Endothelial cell of umbilical vein (primary cell): ENCODE measurements around the gene CEBPA. TPM values are rescaled to one million over a fixed set of nuclear protein-coding genes. Genes with fewer than 3 reads are reported as not detected.

Source experiments
- BruUV-seq: library from RNA; stranded (reverse); fragments of 400-500 nt; replicated peaks from 2 replicates; lab custom pipeline; 2021; lab: Mats Ljungman, UMichigan
- CTCF ChIA-PET: fragments of 300-600, 350-600 bp; sonication (Branson Sonifier 250); formaldehyde crosslinking; loops from one replicate; lab custom pipeline; 2021; ENCODE audit warnings: antibody characterized with exemption, inconsistent platforms; lab: Charles Lee
- POLR2A ChIA-PET: fragments of 300-600, 350-600 bp; sonication (Branson Sonifier 250); formaldehyde crosslinking; loops from one replicate; lab custom pipeline; 2021; ENCODE audit warnings: antibody characterized with exemption, inconsistent platforms; lab: Charles Lee
- DNase-seq: peaks from one replicate; pipeline ENCODE4 v3.0.0-alpha.2; 2011; ENCODE audit warnings: low read depth, low spot score
- FAIRE-seq: peaks from 2 replicates; lab custom pipeline; 2011; peaks lifted over from hg19 to GRCh38; lab: Jason Lieb, UNC
- H2AFZ ChIP-seq: 2 replicates; pipeline ENCODE4 v1.6.0; 2012; ENCODE audit warnings: low read depth, low read length, control low read depth, inconsistent platforms
- H3K27ac ChIP-seq: 2 replicates; pipeline ENCODE4 v1.5.1; 2011; ENCODE audit warnings: low read depth, mild to moderate bottlenecking, control low read depth, low read length, moderate library complexity; ENCODE audit not compliant: insufficient read depth
- H3K27me3 ChIP-seq, 2 experiments: 2 replicates each; pipeline versions ENCODE4 v1.6.0 to v1.6.1; 2011; ENCODE audit warnings: low read length in 2 of 2, mixed read lengths in 1 of 2; ENCODE audit not compliant: control insufficient read depth in 2 of 2, insufficient read depth in 2 of 2
- H3K36me3 ChIP-seq, 2 experiments: 2 replicates in 1 of 2; 3 replicates in 1 of 2; pipeline ENCODE4 v1.5.1; 2011; ENCODE audit warnings: low read length in 2 of 2, mild to moderate bottlenecking in 1 of 2, moderate library complexity in 1 of 2; ENCODE audit not compliant: control insufficient read depth in 2 of 2, insufficient read depth in 2 of 2; ENCODE audit errors: extremely low read depth in 1 of 2
- H3K4me1 ChIP-seq: 3 replicates; pipeline ENCODE4 v1.5.1; 2011; ENCODE audit warnings: mild to moderate bottlenecking, low read length; ENCODE audit not compliant: control insufficient read depth, insufficient read depth; ENCODE audit errors: extremely low read depth
- H3K4me2 ChIP-seq: 2 replicates; pipeline ENCODE4 v1.6.1; 2011; ENCODE audit warnings: low read length, control low read depth, mixed read lengths; ENCODE audit not compliant: insufficient read depth
- H3K4me3 ChIP-seq, 3 experiments: fragments of 200-600 bp in 1 of 3; sonication (generic), shearing (Covaris generic) in 1 of 3; replicated peaks in 1 of 3; 2 replicates each; pipeline ENCODE4 v1.5.1; 2011 to 2016; ENCODE audit warnings: control low read depth in 3 of 3, low read length in 3 of 3, mild to moderate bottlenecking in 2 of 3, inconsistent platforms in 1 of 3, low read depth in 1 of 3, moderate library complexity in 1 of 3; ENCODE audit not compliant: insufficient read depth in 1 of 3
- H3K79me2 ChIP-seq: 2 replicates; pipeline ENCODE4 v1.6.0; 2012; ENCODE audit warnings: low read length, inconsistent platforms; ENCODE audit not compliant: control insufficient read depth, insufficient read depth
- H3K9ac ChIP-seq: replicated peaks from 2 replicates; pipeline ENCODE3; 2011; ENCODE audit warnings: low read length, control low read depth; ENCODE audit not compliant: insufficient read depth; ENCODE audit errors: extremely low read depth
- H3K9me1 ChIP-seq: replicated peaks from 3 replicates; pipeline ENCODE4 v1.6.0; 2011; ENCODE audit warnings: mild to moderate bottlenecking, low read length; ENCODE audit not compliant: control insufficient read depth, insufficient read depth; ENCODE audit errors: extremely low read depth
- H3K9me3 ChIP-seq: replicated peaks from 2 replicates; pipeline ENCODE4 v1.5.1; 2012; ENCODE audit warnings: low read length, inconsistent platforms; ENCODE audit not compliant: control insufficient read depth, insufficient read depth
- H4K20me1 ChIP-seq: replicated peaks from 2 replicates; pipeline ENCODE3; 2011; ENCODE audit warnings: mild to moderate bottlenecking, low read length; ENCODE audit not compliant: control insufficient read depth, insufficient read depth; ENCODE audit errors: extremely low read depth
- CTCF ChIP-seq, 2 donors: IDR thresholded peaks; 1 replicate in 1 of 2; 2 replicates in 1 of 2; pipeline ENCODE4 v1.5.1; 2011; ENCODE audit warnings: low read length in 2 of 2, mild to moderate bottlenecking in 2 of 2, moderate library complexity in 2 of 2, control low read depth in 1 of 2, inconsistent platforms in 1 of 2, low read depth in 1 of 2; ENCODE audit not compliant: insufficient read depth in 1 of 2; ENCODE audit errors: extremely low read depth in 1 of 2
- EZH2 ChIP-seq: IDR thresholded peaks from 2 replicates; pipeline ENCODE4 v1.6.1; 2012; ENCODE audit warnings: borderline replicate concordance, low read depth, mild to moderate bottlenecking, moderate library complexity, low read length, inconsistent platforms; ENCODE audit not compliant: severe bottlenecking
- FOS ChIP-seq: IDR thresholded peaks from 2 replicates; pipeline ENCODE4 v1.6.1; 2011; ENCODE audit warnings: mild to moderate bottlenecking, low read length, moderate library complexity, borderline replicate concordance; ENCODE audit not compliant: insufficient read depth
- GATA2 ChIP-seq: IDR thresholded peaks from 2 replicates; pipeline ENCODE4 v1.7.0; 2011; ENCODE audit warnings: low read depth, mild to moderate bottlenecking, moderate library complexity, mixed read lengths, low read length; ENCODE audit not compliant: insufficient read length, insufficient read depth
- JUN ChIP-seq: IDR thresholded peaks from 2 replicates; pipeline ENCODE4 v1.6.1; 2011; ENCODE audit warnings: borderline replicate concordance, low read depth; ENCODE audit not compliant: insufficient read length, insufficient read depth
- MAX ChIP-seq: IDR thresholded peaks from 2 replicates; pipeline ENCODE4 v1.6.1; 2011; ENCODE audit not compliant: insufficient read depth, insufficient read length
- MYC ChIP-seq: IDR thresholded peaks from one replicate; pipeline ENCODE4 v1.6.1; 2011; ENCODE audit warnings: mild to moderate bottlenecking, low read depth, low read length
- POLR2A ChIP-seq: IDR thresholded peaks from 2 replicates; pipeline ENCODE4 v1.6.1; 2012; ENCODE audit warnings: low read depth, mild to moderate bottlenecking, control low read depth, low read length
- POLR2AphosphoS5 ChIP-seq: IDR thresholded peaks from 2 replicates; pipeline ENCODE4 v1.6.1; 2012; ENCODE audit warnings: low read depth, mild to moderate bottlenecking, control low read depth, low read length, moderate library complexity; ENCODE audit not compliant: insufficient read depth
- dilution Hi-C: fragments of 300-500 bp; cut with MboI; formaldehyde crosslinking; loops from one replicate; pipeline ENCODE4 v1.15.0; 2019; ENCODE audit warnings: low sequenced_read_pairs; ENCODE audit not compliant: extremely low pct_ligation_motif_present
- intact Hi-C: fragments of 100-400 bp; cut with micrococcal nuclease; formaldehyde crosslinking; loops from one replicate; pipeline ENCODE4 v1.10.0; 2022
- polyA plus RNA-seq, 4 experiments: library from polyadenylated mRNA; depleted of rRNA in 3 of 4; stranded (reverse) in 3 of 4; unstranded in 1 of 4; fragments of >200 nt; gene quantifications; 2 replicates each; pipeline versions ENCODE4 v1.2.1 to v1.2.3, GENCODE V29; 2011 to 2012; ENCODE audit warnings: missing spikeins in 1 of 4
- total RNA-seq: library from RNA; stranded (reverse); gene quantifications from 2 replicates; pipeline ENCODE4 v1.2.3, GENCODE V29; 2021

CEBPA gene
- total and polyA plus RNA-seq, 2 donors (not counting 3 experiments of a cell fraction or from before 2014, with no cell fraction given), result 0.06 TPM; not detected in 1

GRCh38 chr19:33261511-33262189, 40.7 kb downstream of the CEBPA start:
- TF ChIP-seq POLR2A (no peak), POLR2AphosphoS5 (no peak), JUN (no peak), EZH2 (no peak), MYC (no peak), CTCF (IDR thresholded peaks at IDR 0.05; ENCODE audit: extremely low read depth in 1 of 2, insufficient read depth in 1 of 2, low read depth in 1 of 2, low read length in 2 of 2) (no peak), MAX (no peak), GATA2 (no peak), FOS (no peak)
- intact Hi-C loops, result no loop called here
- Histone ChIP-seq H3K27ac (no peak overlapping the region), H3K9me3 (no peaks in the 10 kb centered on the region), H3K27me3 (no peaks in the 10 kb centered on the region), H4K20me1 (no peaks in the 10 kb centered on the region), H3K36me3 (no peaks in the 10 kb centered on the region), H3K9ac (no peak overlapping the region), H2AFZ (no peak overlapping the region), H3K4me2 (no peak overlapping the region), H3K79me2 (no peaks in the 10 kb centered on the region), H3K4me3 (no peak overlapping the region), H3K9me1 (no peaks in the 10 kb centered on the region), H3K4me1 (no peaks in the 10 kb centered on the region)
- CTCF ChIA-PET, result interaction anchor here (0.8 to 5.1 kb wide), 4 partner anchors 8 to 77 kb away, joined by 3 to 20 read pairs (median 4); no protein-coding TSS in a partner anchor
- dilution Hi-C loops, result no loop called here
- DNase-seq (no peak), FAIRE-seq (no peak)
- POLR2A ChIA-PET, result no interaction called here
- BruUV-seq, result no TSS peak
